Stomach (tissue), 4 donors: ENCODE results near the gene ZFP37.

Source experiments
- CTCF ChIP-seq, 7 experiments: fragments of 450-650 bp in 4 of 7; fragments of 200-600 bp in 3 of 7; sonication (generic) in 3 of 7; IDR thresholded peaks; one replicate each; pipeline ENCODE4 v1.5.1; 2016 to 2019; ENCODE audit warnings: antibody characterized with exemption in 7 of 7, control low read depth in 2 of 7, mild to moderate bottlenecking in 1 of 7
- EP300 ChIP-seq: sonication (generic); formaldehyde crosslinking; IDR thresholded peaks from one replicate; pipeline ENCODE4 v1.6.1; 2017; ENCODE audit warnings: antibody characterized with exemption
- POLR2AphosphoS5 ChIP-seq, 3 donors: sonication (generic); formaldehyde crosslinking; IDR thresholded peaks; one replicate each; pipeline ENCODE4 v1.6.1; 2016; ENCODE audit warnings: antibody characterized with exemption in 3 of 3

GRCh38 chr9:113018247-113018646 is 38.3 kb downstream of the ZFP37 start:
- TF ChIP-seq CTCF (IDR thresholded peaks at IDR 0.05) (no peak), EP300 (no peak), POLR2AphosphoS5 (IDR thresholded peaks at IDR 0.05) (no peak)
